Measurements from ENCODE around the gene ARHGEF26.

- TF ChIP-seq CTCF (IDR thresholded peaks at IDR 0.05) = no peak
- TF ChIP-seq, protein P1, sequence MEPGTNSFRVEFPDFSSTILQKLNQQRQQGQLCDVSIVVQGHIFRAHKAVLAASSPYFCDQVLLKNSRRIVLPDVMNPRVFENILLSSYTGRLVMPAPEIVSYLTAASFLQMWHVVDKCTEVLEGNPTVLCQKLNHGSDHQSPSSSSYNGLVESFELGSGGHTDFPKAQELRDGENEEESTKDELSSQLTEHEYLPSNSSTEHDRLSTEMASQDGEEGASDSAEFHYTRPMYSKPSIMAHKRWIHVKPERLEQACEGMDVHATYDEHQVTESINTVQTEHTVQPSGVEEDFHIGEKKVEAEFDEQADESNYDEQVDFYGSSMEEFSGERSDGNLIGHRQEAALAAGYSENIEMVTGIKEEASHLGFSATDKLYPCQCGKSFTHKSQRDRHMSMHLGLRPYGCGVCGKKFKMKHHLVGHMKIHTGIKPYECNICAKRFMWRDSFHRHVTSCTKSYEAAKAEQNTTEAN (CRISPR knock-in tag; IDR thresholded peaks at IDR 0.05) = no peak
- no peak for TF ChIP-seq NR1H2 (CRISPR knock-in tag; IDR thresholded peaks at IDR 0.05)
- TF ChIP-seq, protein P2, sequence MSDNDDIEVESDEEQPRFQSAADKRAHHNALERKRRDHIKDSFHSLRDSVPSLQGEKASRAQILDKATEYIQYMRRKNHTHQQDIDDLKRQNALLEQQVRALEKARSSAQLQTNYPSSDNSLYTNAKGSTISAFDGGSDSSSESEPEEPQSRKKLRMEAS (CRISPR knock-in tag; IDR thresholded peaks at IDR 0.05) = no peak
Observed at GRCh38 chr3:154275965-154276364, 154.8 kb downstream of the ARHGEF26 start.

Measured in WTC11 (cell line).